AG08395 (cell line): ENCODE data around the gene RPS26.
"Not testable (repeated sequence)": the region's sequence is repeated elsewhere in the genome, so short reads cannot be mapped to it uniquely, and the experiment has no call there.

Experiments
- DNase-seq: peaks from one replicate; pipeline ENCODE4 v3.0.0; 2012; ENCODE audit warnings: mixed read lengths, low spot score

RPS26 gene

DNA sequence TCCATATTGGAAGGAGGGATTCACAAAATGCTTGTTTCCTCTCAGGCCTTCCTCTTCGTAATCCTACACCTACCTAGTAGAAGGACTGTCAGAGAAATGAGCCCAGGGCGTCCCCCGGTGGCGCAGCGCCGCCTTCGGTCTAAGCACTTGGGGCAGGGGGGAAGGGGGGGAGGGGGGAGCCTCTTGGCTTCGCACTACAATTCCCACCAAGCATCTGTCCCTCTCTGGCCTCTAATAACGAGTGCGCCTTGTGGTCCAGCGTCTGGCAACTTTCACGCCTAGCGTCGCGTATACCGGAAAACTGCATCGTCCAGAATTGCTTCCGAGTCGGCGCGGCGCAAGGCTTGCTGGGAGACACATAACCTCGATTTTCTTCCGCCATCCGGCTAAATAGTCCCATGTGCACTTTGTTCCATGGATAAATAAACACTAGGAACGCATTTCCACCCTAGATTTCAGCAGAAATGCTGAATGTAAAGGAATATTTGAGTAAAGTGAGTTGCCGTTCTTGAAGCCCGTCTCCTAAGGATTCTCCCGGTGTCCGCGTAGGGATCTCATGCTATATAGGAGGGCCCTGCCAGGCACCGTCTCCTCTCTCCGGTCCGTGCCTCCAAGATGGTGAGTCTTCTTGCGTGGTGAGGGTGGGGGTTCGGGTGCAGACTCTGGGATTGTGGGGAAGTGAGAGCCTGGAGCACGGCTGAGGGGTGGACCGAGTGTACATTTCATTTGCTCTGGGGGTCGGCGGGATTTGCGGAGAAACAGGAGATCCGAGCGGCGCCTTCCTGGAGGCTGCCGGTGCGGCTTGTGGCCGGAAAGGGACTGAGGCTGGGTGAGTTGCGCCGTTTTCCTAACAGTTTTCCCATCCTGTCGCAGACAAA is at the start of gene RPS26:
RPS26 (plus strand) TSS at position 367 of the 878 bp plus-strand sequence; CDS start at position 616, 249 bp downstream.
- peak; percentile 94 for DNase-seq

DNA sequence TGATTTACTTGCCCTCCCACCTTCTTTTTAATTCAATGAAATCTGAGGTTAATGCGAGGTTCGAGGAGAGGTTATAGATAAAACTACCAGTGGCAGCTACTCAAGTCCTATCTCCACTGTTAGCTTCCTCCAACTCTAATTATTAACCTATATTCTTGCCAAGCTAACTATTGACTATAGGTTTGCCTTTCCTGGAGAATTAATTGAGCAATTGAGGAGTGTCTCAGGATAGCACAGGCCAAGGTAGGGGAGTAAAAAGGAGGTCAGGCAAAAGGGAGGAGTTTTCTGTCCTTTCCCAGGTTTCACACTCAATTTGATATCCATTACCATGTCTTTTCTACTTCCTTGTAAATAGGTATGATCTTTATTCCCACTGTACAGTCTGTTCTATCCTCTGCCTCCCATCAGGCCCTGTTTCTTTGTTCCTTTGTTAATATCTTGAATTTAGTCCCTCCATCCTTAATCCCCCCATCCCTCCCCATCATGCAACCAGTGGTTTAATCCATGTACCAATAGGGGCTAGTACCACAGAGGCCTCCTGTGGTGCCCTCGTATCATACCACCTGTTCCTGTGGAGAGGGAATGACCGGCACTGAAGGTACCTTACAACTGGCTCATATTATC is 48.4 kb upstream of the RPS26 start:
- no peak for DNase-seq

- DNase-seq, result no peak
Measured at GRCh38 chr12:55995366-55995765, 46.4 kb upstream of the RPS26 start.

GRCh38 chr12:55996201-55996714 is 45.5 kb upstream of the RPS26 start:
- DNase-seq, result peak; percentile 63

- peak; percentile 99 for DNase-seq
Measured at GRCh38 chr12:55996715-55997534, 44.8 kb upstream of the RPS26 start, which contains the start of gene SUOX. TSS of gene SUOX (plus strand) at chr12:55997276. CDS start at chr12:56002222, 4,946 bp downstream.

DNA sequence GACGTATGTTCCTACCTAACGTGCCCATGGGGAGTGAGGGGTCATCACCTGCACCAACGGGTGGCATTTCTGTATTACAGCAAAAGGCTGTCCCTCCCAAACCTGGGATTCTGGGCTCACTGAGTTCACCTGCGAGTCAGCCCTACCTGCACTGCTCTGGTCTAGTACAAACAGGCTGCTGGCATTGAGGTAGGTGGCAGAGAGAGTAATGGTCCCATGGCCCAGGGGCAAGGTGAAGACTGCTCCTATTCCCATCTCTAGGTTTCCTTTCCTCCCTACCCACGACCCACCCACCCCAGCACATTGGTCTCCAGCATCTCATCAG is 44.2 kb upstream of the RPS26 start:
- DNase-seq, result no peak

DNA sequence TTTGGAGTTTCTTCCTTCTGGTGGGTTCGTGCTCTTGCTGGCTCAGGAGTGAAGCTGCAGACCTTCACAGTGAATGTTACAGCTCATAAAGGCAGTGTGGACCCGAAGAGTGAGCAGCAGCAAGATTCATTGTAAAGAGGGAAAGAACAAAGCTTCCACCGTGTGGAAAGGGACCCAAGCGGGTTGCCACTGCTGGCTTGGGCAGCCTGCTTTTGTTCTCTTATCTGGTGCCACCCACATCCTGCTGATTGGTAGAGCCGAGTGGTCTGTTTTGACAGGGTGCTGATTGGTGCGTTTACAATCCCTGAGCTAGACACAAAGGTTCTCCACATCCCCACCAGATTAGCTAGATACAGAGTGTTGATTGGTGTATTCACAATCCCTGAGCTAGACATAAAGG is 42.2 kb upstream of the RPS26 start:
- DNase-seq, result not testable (repeated sequence)

DNA sequence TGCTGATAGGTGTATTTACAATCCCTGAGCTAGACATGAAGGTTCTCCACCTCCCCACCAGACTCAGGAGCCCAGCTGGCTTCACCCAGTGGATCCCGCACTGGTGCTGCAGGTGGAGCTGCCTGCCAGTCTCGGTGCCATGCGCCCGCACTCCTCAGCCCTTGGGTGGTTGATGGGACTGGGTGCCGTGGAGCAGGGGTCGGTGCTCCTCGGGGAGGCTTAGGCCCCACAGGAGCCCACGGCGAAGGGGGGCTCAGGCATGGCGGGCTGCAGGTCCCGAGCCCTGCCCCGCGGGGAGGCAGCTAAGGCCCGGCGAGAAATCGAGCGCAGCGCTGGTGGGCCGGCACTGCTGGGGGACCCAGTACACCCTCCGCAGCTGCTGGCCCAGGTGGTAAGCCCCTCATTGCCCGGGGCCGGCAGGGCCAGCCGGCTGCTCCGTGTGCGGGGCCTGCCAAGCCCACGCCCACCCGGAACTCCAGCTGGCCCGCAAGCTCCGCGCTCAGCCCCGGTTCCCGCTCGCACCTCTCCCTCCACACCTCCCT is 41.6 kb upstream of the RPS26 start:
- DNase-seq, result not testable (repeated sequence)

GRCh38 chr12:56001487-56002100 is 40.1 kb upstream of the RPS26 start:
- DNase-seq, result no peak

DNA sequence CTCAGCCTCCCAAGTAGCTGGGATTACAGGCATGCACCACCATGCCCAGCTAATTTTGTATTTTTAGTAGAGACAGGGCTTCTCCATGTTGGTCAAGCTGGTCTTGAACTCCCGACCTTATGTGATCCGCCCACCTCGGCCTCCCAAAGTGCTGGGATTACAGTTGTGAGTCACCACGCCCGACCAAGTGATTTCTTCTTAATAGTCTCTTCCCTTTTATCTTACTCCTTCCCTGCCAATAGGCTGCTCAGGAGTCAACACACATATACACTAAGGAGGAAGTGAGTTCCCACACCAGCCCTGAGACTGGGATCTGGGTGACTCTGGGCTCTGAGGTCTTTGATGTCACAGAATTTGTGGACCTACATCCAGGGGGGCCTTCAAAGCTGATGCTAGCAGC is 38.3 kb upstream of the RPS26 start:
- not testable (repeated sequence) for DNase-seq

DNA sequence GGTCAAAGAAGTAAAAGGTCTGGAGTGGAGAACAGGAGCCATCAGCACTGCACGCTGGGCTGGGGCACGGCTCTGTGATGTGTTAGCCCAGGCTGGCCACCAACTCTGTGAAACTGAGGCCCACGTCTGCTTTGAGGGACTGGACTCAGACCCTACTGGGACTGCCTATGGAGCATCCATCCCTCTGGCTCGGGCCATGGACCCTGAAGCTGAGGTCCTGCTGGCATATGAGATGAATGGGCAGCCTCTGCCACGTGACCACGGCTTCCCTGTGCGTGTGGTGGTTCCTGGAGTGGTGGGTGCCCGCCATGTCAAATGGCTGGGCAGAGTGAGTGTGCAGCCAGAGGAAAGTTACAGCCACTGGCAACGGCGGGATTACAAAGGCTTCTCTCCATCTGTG is 37.5 kb upstream of the RPS26 start:
- no peak for DNase-seq

- peak; percentile 55 for DNase-seq
Measured at GRCh38 chr12:56007564-56008559, 33.9 kb upstream of the RPS26 start.

DNA sequence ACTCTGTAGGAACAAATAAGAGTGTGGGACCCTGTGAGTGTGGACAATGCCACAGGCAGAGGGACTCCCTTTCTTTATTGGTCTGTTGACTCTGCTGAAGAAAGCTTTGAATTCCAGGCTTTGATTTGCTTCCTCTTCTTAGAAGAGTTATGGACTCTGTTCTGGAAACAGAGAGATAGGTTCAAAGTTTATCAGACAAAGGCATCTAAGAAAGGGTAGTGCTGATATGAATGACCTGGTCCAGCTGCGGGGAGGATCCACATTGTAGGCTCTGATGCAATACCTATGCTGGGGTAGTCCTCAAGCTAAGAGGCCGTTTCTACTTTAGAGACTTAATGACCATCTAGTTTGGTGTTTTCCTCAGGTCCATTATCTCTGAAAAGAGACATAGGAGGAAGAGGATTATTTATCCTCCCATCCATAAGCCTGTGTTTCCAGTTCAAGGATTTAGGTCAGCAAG is 31.6 kb upstream of the RPS26 start:
- no peak for DNase-seq

- DNase-seq, result no peak
Measured at GRCh38 chr12:56011509-56012090, 30.1 kb upstream of the RPS26 start.

DNA sequence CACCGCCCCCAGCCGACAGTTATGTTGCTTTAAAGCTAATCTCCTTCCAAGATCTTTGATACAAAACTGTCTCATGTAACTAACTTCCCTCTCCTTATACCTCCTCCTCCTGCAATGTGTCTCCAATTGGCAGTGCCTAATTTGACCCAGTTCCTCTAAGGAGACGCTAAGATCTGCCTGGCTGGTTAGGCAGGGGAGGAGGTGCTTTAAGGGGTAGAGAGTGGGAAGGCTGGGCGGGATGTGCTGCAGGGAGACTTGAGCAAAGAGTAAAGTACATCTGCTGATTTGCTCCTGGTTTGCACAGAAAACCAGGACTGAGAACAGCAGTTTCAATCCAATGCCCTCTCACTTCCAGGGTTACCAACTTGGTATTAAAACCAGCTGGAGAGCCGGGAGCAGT is 28.2 kb upstream of the RPS26 start:
- no peak for DNase-seq

DNA sequence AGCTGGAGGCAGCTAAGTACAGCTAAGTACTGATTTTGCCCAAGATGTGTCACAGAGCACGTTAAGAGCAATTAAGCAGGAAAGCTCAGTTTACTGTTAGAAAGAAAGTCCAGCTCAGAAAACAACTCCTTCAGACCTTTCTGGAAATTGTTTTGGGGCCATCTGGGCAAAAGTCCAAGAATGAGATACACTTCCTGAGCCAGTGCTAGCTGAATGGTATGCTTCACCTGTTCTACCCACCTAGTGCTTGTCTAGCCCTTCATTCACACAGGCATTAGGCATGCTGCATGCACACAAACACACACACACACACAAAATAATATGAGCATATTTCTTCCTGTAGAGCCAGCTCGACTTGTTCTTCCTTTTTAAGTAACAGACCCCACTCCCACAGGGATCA is 27.5 kb upstream of the RPS26 start:
- no peak for DNase-seq

DNA sequence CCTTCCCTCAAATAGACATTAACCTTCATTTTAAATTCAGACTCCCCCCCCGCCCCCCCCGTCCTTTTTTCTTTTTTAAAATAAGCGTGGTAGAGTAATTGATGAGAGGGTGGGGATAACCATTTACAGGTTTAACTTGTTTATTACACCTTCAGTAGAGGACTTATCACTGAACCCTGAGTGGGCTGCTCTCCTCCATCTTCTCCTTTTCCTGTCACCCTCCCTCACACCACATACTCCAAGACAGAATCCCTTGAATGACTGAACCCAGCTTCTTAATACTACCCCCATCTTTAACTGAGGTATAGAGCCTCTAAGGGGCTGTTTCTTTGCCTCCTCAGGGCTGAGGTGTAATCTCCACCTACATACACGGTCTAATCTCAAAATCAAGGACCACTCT is 24.5 kb upstream of the RPS26 start:
- DNase-seq, result no peak

GRCh38 chr12:56018356-56018755 is 23.4 kb upstream of the RPS26 start:
- no peak for DNase-seq

GRCh38 chr12:56020423-56021184 is 21.1 kb upstream of the RPS26 start, which contains the start of gene IKZF4:
TSS of gene IKZF4 (plus strand) at chr12:56021043. CDS start at chr12:56021494, 451 bp downstream.
- no peak for DNase-seq
